GM12875 (cell line): ENCODE results near the gene RHNO1.

Experiments
- H3K4me3 ChIP-seq: one replicate; pipeline ENCODE4 v1.5.1; 2011; ENCODE audit warnings: low read depth, low read length, control low read depth
- TF ChIP-seq, protein P1 (sequence below): IDR thresholded peaks from 2 replicates; pipeline ENCODE4 v1.5.1; 2011; ENCODE audit warnings: low read depth, mild to moderate bottlenecking, control low read depth, inconsistent platforms, low read length, moderate library complexity, borderline replicate concordance; ENCODE audit not compliant: insufficient read depth

The RHNO1 gene

DNA sequence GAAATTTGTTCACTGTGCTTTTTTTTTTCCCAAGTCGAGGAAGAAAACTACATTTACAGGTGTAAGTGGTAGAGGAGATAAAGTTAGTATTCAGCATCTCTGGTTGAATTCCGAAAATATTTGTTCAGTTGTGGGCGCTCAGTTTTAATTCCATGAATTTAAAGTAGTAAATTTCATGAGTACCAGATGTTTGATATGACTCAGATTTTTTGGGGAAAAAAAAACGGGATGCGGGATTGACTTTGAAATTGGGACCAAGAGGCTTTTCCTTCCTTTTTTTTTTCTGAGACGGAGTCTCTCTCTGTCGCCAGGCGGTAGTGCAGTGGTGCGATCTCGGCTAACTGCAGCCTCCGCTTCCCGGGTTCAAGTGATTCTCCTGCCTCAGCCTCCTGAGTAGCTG lies 15.2 kb downstream of the RHNO1 start:
- TF ChIP-seq, protein P1, sequence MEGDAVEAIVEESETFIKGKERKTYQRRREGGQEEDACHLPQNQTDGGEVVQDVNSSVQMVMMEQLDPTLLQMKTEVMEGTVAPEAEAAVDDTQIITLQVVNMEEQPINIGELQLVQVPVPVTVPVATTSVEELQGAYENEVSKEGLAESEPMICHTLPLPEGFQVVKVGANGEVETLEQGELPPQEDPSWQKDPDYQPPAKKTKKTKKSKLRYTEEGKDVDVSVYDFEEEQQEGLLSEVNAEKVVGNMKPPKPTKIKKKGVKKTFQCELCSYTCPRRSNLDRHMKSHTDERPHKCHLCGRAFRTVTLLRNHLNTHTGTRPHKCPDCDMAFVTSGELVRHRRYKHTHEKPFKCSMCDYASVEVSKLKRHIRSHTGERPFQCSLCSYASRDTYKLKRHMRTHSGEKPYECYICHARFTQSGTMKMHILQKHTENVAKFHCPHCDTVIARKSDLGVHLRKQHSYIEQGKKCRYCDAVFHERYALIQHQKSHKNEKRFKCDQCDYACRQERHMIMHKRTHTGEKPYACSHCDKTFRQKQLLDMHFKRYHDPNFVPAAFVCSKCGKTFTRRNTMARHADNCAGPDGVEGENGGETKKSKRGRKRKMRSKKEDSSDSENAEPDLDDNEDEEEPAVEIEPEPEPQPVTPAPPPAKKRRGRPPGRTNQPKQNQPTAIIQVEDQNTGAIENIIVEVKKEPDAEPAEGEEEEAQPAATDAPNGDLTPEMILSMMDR = no peak
- no peak overlapping the region for H3K4me3 ChIP-seq

DNA sequence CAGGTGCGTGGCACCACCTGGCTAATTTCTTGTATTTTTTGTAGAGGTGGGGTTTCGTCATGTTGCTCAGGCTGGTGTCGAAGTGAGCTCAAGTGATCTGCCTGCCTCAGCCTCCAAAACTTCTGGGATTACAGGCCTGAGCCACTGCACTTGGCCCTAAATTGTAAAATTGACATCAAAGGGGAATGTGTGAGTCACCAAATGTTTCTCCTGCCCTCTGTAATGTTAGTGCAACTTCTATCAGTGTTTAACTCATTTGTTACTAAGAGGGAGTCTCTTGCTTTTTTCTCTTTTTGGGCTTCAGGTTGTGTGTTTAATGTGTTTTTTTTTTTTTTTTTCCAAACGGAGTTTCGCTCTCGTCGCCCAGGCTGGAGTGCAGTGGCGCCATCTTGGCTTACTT lies 16.0 kb downstream of the RHNO1 start:
- no peak overlapping the region for H3K4me3 ChIP-seq

DNA sequence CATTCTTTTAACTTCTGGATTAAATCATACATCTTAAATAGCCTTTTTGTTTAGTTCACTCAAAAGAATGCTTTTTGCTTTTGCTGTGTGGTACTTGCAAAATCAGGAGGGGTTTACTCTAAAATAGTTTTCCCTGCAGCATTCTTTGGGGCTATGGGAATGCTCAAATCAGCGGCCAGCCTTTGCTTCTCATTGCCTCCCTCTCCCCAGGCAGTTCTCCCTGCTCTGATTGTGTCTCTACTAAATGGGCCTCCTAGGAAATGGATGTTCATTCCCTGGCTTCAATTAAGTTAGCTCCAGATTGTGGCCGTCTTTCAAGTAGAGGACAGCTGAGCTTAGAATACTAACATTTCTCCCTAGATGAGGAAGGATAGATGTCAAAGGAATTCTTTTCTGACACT lies 18.0 kb downstream of the RHNO1 start:
- TF ChIP-seq, protein P1 = no peak
- H3K4me3 ChIP-seq = no peak overlapping the region

More for the DNA sequence above, 16.0 kb downstream of the RHNO1 start:
- TF ChIP-seq, protein P1 = no peak

DNA sequence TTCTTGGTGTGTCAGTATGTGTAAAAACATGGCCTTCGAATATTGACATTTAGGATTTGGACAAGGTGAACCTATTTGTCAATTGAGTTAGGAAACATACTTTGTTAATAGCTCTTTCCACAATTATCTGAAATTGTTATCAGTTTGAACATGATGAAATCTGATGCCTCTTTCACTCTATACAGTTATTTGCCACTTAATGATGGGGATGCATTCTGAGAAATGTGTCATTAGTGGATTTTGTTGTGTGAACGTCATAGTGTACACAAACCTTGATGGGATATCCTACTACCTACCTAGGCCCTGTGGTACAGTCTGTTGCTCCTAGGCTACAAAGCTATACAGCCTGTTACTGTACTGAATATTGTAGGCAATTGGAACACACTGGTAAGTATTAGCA lies 18.5 kb downstream of the RHNO1 start:
- H3K4me3 ChIP-seq = no peak overlapping the region
- TF ChIP-seq, protein P1 = no peak

DNA sequence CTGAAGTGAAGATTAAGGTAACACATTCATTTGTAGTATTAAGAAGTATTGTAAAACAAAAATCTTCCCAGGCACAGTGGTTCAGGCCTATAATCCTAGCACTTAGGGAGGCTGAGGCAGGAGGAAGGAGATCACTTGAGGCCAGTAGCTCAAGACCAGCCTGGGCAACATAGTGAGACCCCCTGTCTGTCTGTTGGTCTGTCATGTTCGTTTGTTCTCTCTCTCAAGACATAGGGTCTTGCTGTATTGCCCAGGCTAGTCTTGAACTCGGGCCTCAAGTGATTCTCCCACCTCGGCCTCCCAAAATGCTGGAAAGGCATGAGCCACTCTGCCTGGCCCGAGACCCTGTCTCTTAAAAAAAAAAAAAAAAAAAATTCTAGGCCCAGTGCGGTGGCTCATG lies 20.4 kb downstream of the RHNO1 start:
- TF ChIP-seq, protein P1 = no peak
- no peak overlapping the region for H3K4me3 ChIP-seq

DNA sequence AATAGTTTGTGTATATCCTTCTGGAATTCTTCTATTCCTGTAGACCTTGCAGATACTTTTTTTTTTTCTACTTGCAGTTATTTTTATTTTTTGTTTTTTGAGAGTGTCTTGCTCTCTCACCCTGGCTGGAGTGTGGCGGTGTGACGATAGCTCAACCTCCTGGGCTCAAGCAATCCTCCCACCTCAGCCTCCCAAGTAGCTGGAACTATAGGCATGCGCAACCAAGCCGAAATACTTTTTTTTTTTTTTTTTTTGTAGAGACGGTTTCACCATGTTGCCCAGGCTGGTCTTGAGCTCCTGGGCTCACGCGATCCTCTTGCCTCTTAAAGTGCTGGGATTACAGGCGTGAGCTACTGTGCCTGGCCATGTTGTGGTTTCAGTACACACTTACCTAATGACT lies 23.6 kb downstream of the RHNO1 start:
- no peak overlapping the region for H3K4me3 ChIP-seq
- TF ChIP-seq, protein P1 = no peak

DNA sequence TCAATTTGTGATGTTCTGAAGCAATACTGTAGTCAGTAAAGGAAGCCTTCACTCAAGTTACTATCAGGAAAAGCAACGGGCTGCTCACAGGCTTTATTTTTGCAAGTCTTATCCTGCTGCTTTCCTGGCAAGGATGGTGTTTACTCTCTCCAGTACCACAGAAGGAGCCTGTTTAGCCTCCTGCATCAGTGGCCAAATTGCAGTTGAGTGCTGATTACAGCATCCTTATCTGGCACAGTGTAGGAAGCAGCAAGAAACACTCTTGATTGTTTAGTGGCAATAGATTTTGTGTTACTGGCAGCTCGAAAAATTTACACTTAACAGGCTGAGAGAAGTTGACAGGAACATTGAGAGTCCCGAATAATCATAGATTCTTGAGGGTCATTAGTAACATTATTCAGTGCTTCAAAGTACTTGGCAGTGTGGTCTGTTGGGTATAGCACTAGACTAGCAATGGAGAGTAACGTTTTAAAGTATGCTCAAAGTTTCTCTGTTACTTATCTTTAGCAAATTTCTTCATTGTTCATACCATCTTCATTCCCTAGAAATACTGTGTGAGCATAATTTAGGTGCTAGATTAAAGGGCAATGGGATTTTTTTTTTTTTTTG lies 25.4 kb downstream of the RHNO1 start:
- TF ChIP-seq, protein P1 = no peak
- no peak overlapping the region for H3K4me3 ChIP-seq
